ENCODE measurements around the gene KCNT1. TPM values are rescaled to one million over a fixed set of nuclear protein-coding genes. Genes with fewer than 3 reads are reported as not detected.

The KCNT1 gene
- polyA plus RNA-seq, 6 donors from 2014 or later = not detected

GRCh38 chr9:135697226-135697625 is 4.8 kb upstream of the KCNT1 start:
- no peaks in the 10 kb centered on the region for H3K4me1 Mint-ChIP-seq
- no peaks in the 10 kb centered on the region for H3K36me3 Mint-ChIP-seq
- peaks cover 0 to 11% (median 10%) of the 10 kb centered on the region in 3 donors for H3K27me3 Mint-ChIP-seq
- H3K27ac Mint-ChIP-seq = no peak overlapping the region
- no peak for DNase-seq
- no peak for ATAC-seq (ENCODE audit: low read depth in 2 of 2)
- H3K9me3 Mint-ChIP-seq = no peaks in the 10 kb centered on the region
- H3K4me3 Mint-ChIP-seq = no peak overlapping the region

GRCh38 chr9:135698236-135698635 is 3.7 kb upstream of the KCNT1 start:
- DNase-seq = no peak
- Mint-ChIP-seq H3K4me3 (no peak overlapping the region), H3K27ac (no peak overlapping the region), H3K4me1 (no peaks in the 10 kb centered on the region), H3K36me3 (no peaks in the 10 kb centered on the region), H3K27me3 (peaks cover 0 to 18% (median 17%) of the 10 kb centered on the region in 3 donors), H3K9me3 (no peaks in the 10 kb centered on the region)
- ATAC-seq (ENCODE audit: low read depth in 2 of 2) = no peak

GRCh38 chr9:135698767-135699166 is 3.2 kb upstream of the KCNT1 start:
- Mint-ChIP-seq H3K27ac (no peak overlapping the region), H3K4me3 (no peak overlapping the region), H3K27me3 (peaks cover 0 to 23% (median 19%) of the 10 kb centered on the region in 3 donors), H3K4me1 (no peaks in the 10 kb centered on the region), H3K36me3 (no peaks in the 10 kb centered on the region), H3K9me3 (no peaks in the 10 kb centered on the region)
- no peak for ATAC-seq (ENCODE audit: low read depth in 2 of 2)
- no peak for DNase-seq

- Mint-ChIP-seq H3K4me1 (no peaks in the 10 kb centered on the region), H3K27ac (no peak within 1 kb of the TSS), H3K36me3 (no peaks in the 10 kb centered on the region), H3K4me3 (peak within 1 kb of the TSS in 1 of 8 donors; percentile 25), H3K9me3 (no peaks in the 10 kb centered on the region), H3K27me3 (peaks cover 0 to 24% (median 19%) of the 10 kb centered on the region in 3 donors)
- DNase-seq (no peak), ATAC-seq (ENCODE audit: low read depth in 2 of 2) (no peak)
Observed at GRCh38 chr9:135699440-135699839, 2.5 kb upstream of the KCNT1 start, which contains the start of gene SOHLH1. SOHLH1 (minus strand) TSS chr9:135699481; CDS start chr9:135699467, 14 bp downstream.

GRCh38 chr9:135700525-135700924 is 1.5 kb upstream of the KCNT1 start:
- peak overlapping the region in 1 of 8 donors; percentile 25 for H3K4me3 Mint-ChIP-seq
- DNase-seq = no peak
- no peaks in the 10 kb centered on the region for H3K36me3 Mint-ChIP-seq
- no peaks in the 10 kb centered on the region for H3K4me1 Mint-ChIP-seq
- H3K9me3 Mint-ChIP-seq = no peaks in the 10 kb centered on the region
- no peak overlapping the region for H3K27ac Mint-ChIP-seq
- no peak for ATAC-seq (ENCODE audit: low read depth in 2 of 2)
- peaks cover 0 to 35% (median 24%) of the 10 kb centered on the region in 3 donors for H3K27me3 Mint-ChIP-seq

GRCh38 chr9:135701067-135701958 is 672 bp upstream of the KCNT1 start:
- Mint-ChIP-seq H3K36me3 (no peaks in the 10 kb centered on the region), H3K4me1 (no peaks in the 10 kb centered on the region), H3K27me3 (peaks cover 0 to 35% (median 24%) of the 10 kb centered on the region in 3 donors), H3K9me3 (no peaks in the 10 kb centered on the region), H3K27ac (no peak overlapping the region), H3K4me3 (no peak overlapping the region)
- DNase-seq (no peak), ATAC-seq (ENCODE audit: low read depth in 2 of 2) (no peak)

- ATAC-seq (ENCODE audit: low read depth in 2 of 2) = no peak
- Mint-ChIP-seq H3K36me3 (no peaks in the 10 kb centered on the region), H3K9me3 (no peaks in the 10 kb centered on the region), H3K4me3 (peak overlapping the region in 2 of 8 donors; percentile 34 to 69), H3K27me3 (peaks cover 0 to 35% (median 28%) of the 10 kb centered on the region in 3 donors), H3K27ac (no peak overlapping the region), H3K4me1 (no peaks in the 10 kb centered on the region)
- DNase-seq = no peak
Observed at GRCh38 chr9:135703726-135704125, 1.7 kb downstream of the KCNT1 start.

GRCh38 chr9:135704483-135704882 is 2.5 kb downstream of the KCNT1 start:
- H3K4me1 Mint-ChIP-seq = no peaks in the 10 kb centered on the region
- H3K27me3 Mint-ChIP-seq = peaks cover 0 to 35% (median 28%) of the 10 kb centered on the region in 3 donors
- no peak for ATAC-seq (ENCODE audit: low read depth in 2 of 2)
- no peaks in the 10 kb centered on the region for H3K36me3 Mint-ChIP-seq
- no peak for DNase-seq
- H3K27ac Mint-ChIP-seq = no peak overlapping the region
- no peak overlapping the region for H3K4me3 Mint-ChIP-seq
- H3K9me3 Mint-ChIP-seq = no peaks in the 10 kb centered on the region

- Mint-ChIP-seq H3K9me3 (no peaks in the 10 kb centered on the region), H3K27ac (no peak overlapping the region), H3K4me3 (no peak overlapping the region), H3K4me1 (no peaks in the 10 kb centered on the region), H3K27me3 (peaks cover 0 to 29% (median 23%) of the 10 kb centered on the region in 3 donors), H3K36me3 (no peaks in the 10 kb centered on the region)
- DNase-seq = no peak
- ATAC-seq (ENCODE audit: low read depth in 2 of 2) = no peak
Observed at GRCh38 chr9:135705376-135705775, 3.4 kb downstream of the KCNT1 start.

- Mint-ChIP-seq H3K4me1 (no peaks in the 10 kb centered on the region), H3K27me3 (peaks cover 0 to 33% (median 18%) of the 10 kb centered on the region in 3 donors), H3K4me3 (no peak overlapping the region), H3K27ac (no peak overlapping the region), H3K36me3 (no peaks in the 10 kb centered on the region), H3K9me3 (no peaks in the 10 kb centered on the region)
- ATAC-seq (ENCODE audit: low read depth in 2 of 2) (no peak), DNase-seq (no peak)
Observed at GRCh38 chr9:135706288-135706687, 4.3 kb downstream of the KCNT1 start.

GRCh38 chr9:135707252-135708138 is 5.5 kb downstream of the KCNT1 start:
- H3K4me3 Mint-ChIP-seq = peak overlapping the region in 1 of 8 donors; percentile 29
- H3K27me3 Mint-ChIP-seq = peaks cover 0 to 41% (median 23%) of the 10 kb centered on the region in 3 donors
- no peak overlapping the region for H3K27ac Mint-ChIP-seq
- no peaks in the 10 kb centered on the region for H3K4me1 Mint-ChIP-seq
- ATAC-seq (ENCODE audit: low read depth in 2 of 2) (no peak), DNase-seq (no peak)
- no peaks in the 10 kb centered on the region for H3K36me3 Mint-ChIP-seq
- H3K9me3 Mint-ChIP-seq = no peaks in the 10 kb centered on the region

- no peak overlapping the region for H3K4me3 Mint-ChIP-seq
- peaks cover 0 to 35% (median 23%) of the 10 kb centered on the region in 3 donors for H3K27me3 Mint-ChIP-seq
- no peaks in the 10 kb centered on the region for H3K36me3 Mint-ChIP-seq
- ATAC-seq (ENCODE audit: low read depth in 2 of 2) = no peak
- no peaks in the 10 kb centered on the region for H3K9me3 Mint-ChIP-seq
- no peak overlapping the region for H3K27ac Mint-ChIP-seq
- DNase-seq = no peak
- no peaks in the 10 kb centered on the region for H3K4me1 Mint-ChIP-seq
Observed at GRCh38 chr9:135708164-135708563, 6.2 kb downstream of the KCNT1 start.

GRCh38 chr9:135711391-135711790 is 9.4 kb downstream of the KCNT1 start:
- Mint-ChIP-seq H3K36me3 (no peaks in the 10 kb centered on the region), H3K4me1 (peaks cover 0 to 5% (median 2%) of the 10 kb centered on the region in 3 donors), H3K27me3 (peaks cover 9 to 41% (median 33%) of the 10 kb centered on the region in 3 donors), H3K27ac (no peak overlapping the region), H3K4me3 (no peak overlapping the region), H3K9me3 (no peaks in the 10 kb centered on the region)
- ATAC-seq (ENCODE audit: low read depth in 2 of 2) = no peak
- no peak for DNase-seq

Data from naive B cell (primary cell).